BLaER1 treated with 17β-estradiol and CSF1 and Interleukin-3, amounts not matched to agents 10 nM and 100 nM (cell line): ENCODE results near the gene ENKUR.
"Not testable (repeated sequence)": the region's sequence is repeated elsewhere in the genome, so short reads cannot be mapped to it uniquely, and the experiment has no call there.

ENCODE experiments used
- H3K27ac ChIP-seq, 11 experiments: shearing (Covaris generic); formaldehyde crosslinking; 2 replicates each; pipeline ENCODE4 v1.8.1; 2022
- H3K27me3 ChIP-seq, 11 experiments: shearing (Covaris generic); formaldehyde crosslinking; 2 replicates each; pipeline ENCODE4 v1.8.1; 2022
- H3K36me3 ChIP-seq, 11 experiments: shearing (Covaris generic); formaldehyde crosslinking; 2 replicates each; pipeline ENCODE4 v1.8.1; 2022
- H3K4me1 ChIP-seq, 10 experiments: shearing (Covaris generic); formaldehyde crosslinking; 2 replicates each; pipeline ENCODE4 v1.8.1; 2022
- H3K4me2 ChIP-seq, 11 experiments: shearing (Covaris generic); formaldehyde crosslinking; 2 replicates each; pipeline ENCODE4 v1.8.1; 2022
- H3K4me3 ChIP-seq, 10 experiments: shearing (Covaris generic); formaldehyde crosslinking; 2 replicates each; pipeline ENCODE4 v1.8.1; 2022
- H3K9ac ChIP-seq, 11 experiments: shearing (Covaris generic); formaldehyde crosslinking; 2 replicates each; pipeline ENCODE4 v1.8.1; 2022
- H3K9me3 ChIP-seq, 11 experiments: shearing (Covaris generic); formaldehyde crosslinking; replicated peaks in 1 of 11; 2 replicates each; pipeline ENCODE4 v1.8.1; 2022
- H4K20me1 ChIP-seq, 11 experiments: shearing (Covaris generic); formaldehyde crosslinking; 2 replicates each; pipeline ENCODE4 v1.8.1; 2022
- Cebpa-rat ChIP-seq, 11 experiments: shearing (Covaris generic); IDR thresholded peaks; 2 replicates each; pipeline ENCODE4 v1.8.1; 2022

ENKUR gene

GRCh38 chr10:24984906-24985305 is 31.1 kb downstream of the ENKUR start:
- Histone ChIP-seq H3K27ac (no peak overlapping the region), H3K27me3 (no peaks in the 10 kb centered on the region), H3K36me3 (no peaks in the 10 kb centered on the region), H3K4me2 (no peak overlapping the region), H3K9ac (no peak overlapping the region), H3K4me3 (no peak overlapping the region), H3K9me3 (no peaks in the 10 kb centered on the region), H3K4me1 (peaks cover 0 to 8% (median 6%) of the 10 kb centered on the region in 10 experiments; a peak in 6 of 20 replicates), H4K20me1 (no peaks in the 10 kb centered on the region)
- TF ChIP-seq Cebpa-rat (IDR thresholded peaks at IDR 0.05), result no peak

- Histone ChIP-seq H3K4me1 (peaks cover 0 to 4% (median 3%) of the 10 kb centered on the region in 10 experiments; a peak in 6 of 20 replicates), H3K27ac (no peak overlapping the region), H3K4me3 (no peak overlapping the region), H4K20me1 (no peaks in the 10 kb centered on the region), H3K4me2 (no peak overlapping the region), H3K9ac (no peak overlapping the region), H3K36me3 (no peaks in the 10 kb centered on the region), H3K9me3 (no peaks in the 10 kb centered on the region), H3K27me3 (no peaks in the 10 kb centered on the region)
- TF ChIP-seq Cebpa-rat (IDR thresholded peaks at IDR 0.05), result no peak
These were observed 32.0 kb downstream of the ENKUR start for GRCh38 chr10:24983946-24984345.

- no peak for TF ChIP-seq Cebpa-rat (IDR thresholded peaks at IDR 0.05)
- Histone ChIP-seq H3K4me2 (no peak overlapping the region), H3K27ac (no peak overlapping the region), H3K36me3 (no peaks in the 10 kb centered on the region), H4K20me1 (no peaks in the 10 kb centered on the region), H3K4me1 (no peaks in the 10 kb centered on the region), H3K27me3 (no peaks in the 10 kb centered on the region), H3K9me3 (no peaks in the 10 kb centered on the region), H3K4me3 (no peak overlapping the region), H3K9ac (no peak overlapping the region)
These were observed 32.8 kb downstream of the ENKUR start for GRCh38 chr10:24983130-24983529.

GRCh38 chr10:24982319-24983112 is 33.4 kb downstream of the ENKUR start:
- Histone ChIP-seq H3K4me2 (no peak overlapping the region), H3K9me3 (no peaks in the 10 kb centered on the region), H3K27me3 (no peaks in the 10 kb centered on the region), H3K4me1 (no peaks in the 10 kb centered on the region), H3K36me3 (no peaks in the 10 kb centered on the region), H3K9ac (no peak overlapping the region), H3K27ac (no peak overlapping the region), H3K4me3 (no peak overlapping the region), H4K20me1 (no peaks in the 10 kb centered on the region)
- TF ChIP-seq Cebpa-rat (IDR thresholded peaks at IDR 0.05), result no peak

GRCh38 chr10:24981161-24981710 is 34.7 kb downstream of the ENKUR start:
- H3K4me1 ChIP-seq, result no peaks in the 10 kb centered on the region
- no peak for TF ChIP-seq Cebpa-rat (IDR thresholded peaks at IDR 0.05)
- H3K9ac ChIP-seq, result no peak overlapping the region

GRCh38 chr10:24979685-24980084 is 36.3 kb downstream of the ENKUR start:
- Histone ChIP-seq H3K27me3 (no peaks in the 10 kb centered on the region), H4K20me1 (no peaks in the 10 kb centered on the region)
- TF ChIP-seq Cebpa-rat (IDR thresholded peaks at IDR 0.05), result no peak

More at GRCh38 chr10:24981161-24981710, 34.7 kb downstream of the ENKUR start:
- Histone ChIP-seq H3K4me2 (no peak overlapping the region), H3K27me3 (no peaks in the 10 kb centered on the region), H3K9me3 (no peaks in the 10 kb centered on the region), H4K20me1 (no peaks in the 10 kb centered on the region), H3K36me3 (no peaks in the 10 kb centered on the region), H3K27ac (no peak overlapping the region), H3K4me3 (no peak overlapping the region)

GRCh38 chr10:24974976-24975375 is 41.0 kb downstream of the ENKUR start:
- H3K27ac ChIP-seq, result no peak overlapping the region
- no peak overlapping the region for H3K9ac ChIP-seq
- H4K20me1 ChIP-seq, result no peaks in the 10 kb centered on the region
- no peaks in the 10 kb centered on the region for H3K9me3 ChIP-seq
- no peak overlapping the region for H3K4me3 ChIP-seq
- no peaks in the 10 kb centered on the region for H3K4me1 ChIP-seq
- no peaks in the 10 kb centered on the region for H3K36me3 ChIP-seq
- no peak overlapping the region for H3K4me2 ChIP-seq
- no peaks in the 10 kb centered on the region for H3K27me3 ChIP-seq
- TF ChIP-seq Cebpa-rat (IDR thresholded peaks at IDR 0.05), result no peak

More at GRCh38 chr10:24979685-24980084, 36.3 kb downstream of the ENKUR start:
- H3K4me1 ChIP-seq, result no peaks in the 10 kb centered on the region
- no peak overlapping the region for H3K4me2 ChIP-seq
- H3K36me3 ChIP-seq, result no peaks in the 10 kb centered on the region
- H3K9ac ChIP-seq, result no peak overlapping the region
- H3K27ac ChIP-seq, result no peak overlapping the region
- no peaks in the 10 kb centered on the region for H3K9me3 ChIP-seq
- no peak overlapping the region for H3K4me3 ChIP-seq

GRCh38 chr10:24973163-24973562 is 42.8 kb downstream of the ENKUR start:
- H3K36me3 ChIP-seq, result no peaks in the 10 kb centered on the region
- no peaks in the 10 kb centered on the region for H3K27me3 ChIP-seq
- H3K4me2 ChIP-seq, result no peak overlapping the region
- H3K4me3 ChIP-seq, result no peak overlapping the region
- H3K9ac ChIP-seq, result no peak overlapping the region
- H3K27ac ChIP-seq, result no peak overlapping the region
- H3K4me1 ChIP-seq, result no peaks in the 10 kb centered on the region
- no peaks in the 10 kb centered on the region for H4K20me1 ChIP-seq
- TF ChIP-seq Cebpa-rat (IDR thresholded peaks at IDR 0.05), result no peak
- H3K9me3 ChIP-seq, result no peaks in the 10 kb centered on the region

GRCh38 chr10:24971374-24971773 is 44.6 kb downstream of the ENKUR start:
- Histone ChIP-seq H3K27ac (no peak overlapping the region), H3K9ac (no peak overlapping the region), H4K20me1 (no peaks in the 10 kb centered on the region), H3K27me3 (no peaks in the 10 kb centered on the region), H3K4me3 (no peak overlapping the region), H3K4me2 (no peak overlapping the region), H3K9me3 (no peaks in the 10 kb centered on the region), H3K36me3 (no peaks in the 10 kb centered on the region), H3K4me1 (no peaks in the 10 kb centered on the region)
- no peak for TF ChIP-seq Cebpa-rat (IDR thresholded peaks at IDR 0.05)

GRCh38 chr10:24969841-24970281 is 46.1 kb downstream of the ENKUR start:
- Histone ChIP-seq H3K27me3 (no peaks in the 10 kb centered on the region), H3K4me2 (no peak overlapping the region), H4K20me1 (no peaks in the 10 kb centered on the region), H3K27ac (no peak overlapping the region), H3K9me3 (no peaks in the 10 kb centered on the region), H3K4me3 (no peak overlapping the region), H3K9ac (no peak overlapping the region), H3K36me3 (no peaks in the 10 kb centered on the region), H3K4me1 (no peaks in the 10 kb centered on the region)
- no peak for TF ChIP-seq Cebpa-rat (IDR thresholded peaks at IDR 0.05)

- not testable (repeated sequence) for H3K4me3 ChIP-seq, H3K4me1 ChIP-seq, H4K20me1 ChIP-seq, H3K4me2 ChIP-seq, H3K9ac ChIP-seq, H3K27ac ChIP-seq, H3K36me3 ChIP-seq, H3K9me3 ChIP-seq, H3K27me3 ChIP-seq
These were observed 47.0 kb downstream of the ENKUR start for GRCh38 chr10:24968951-24969350.
